GM18861 (cell line): ENCODE measurements around the gene ATAD2B.
"Not testable (repeated sequence)": the region's sequence is repeated elsewhere in the genome, so short reads cannot be mapped to it uniquely, and the experiment has no call there.

Experiments
- ATAC-seq: cut with Tn5 transposase; IDR thresholded peaks from one replicate; pipeline ENCODE4 v1.9.1; 2021; ENCODE audit not compliant: unreplicated experiment

ATAD2B gene

GRCh38 chr2:23926750-23927571, at the start of gene ATAD2B:
TSS of gene ATAD2B (minus strand) at chr2:23927123. CDS start at chr2:23926770, 353 bp downstream.
- ATAC-seq, result peak; percentile 78

DNA sequence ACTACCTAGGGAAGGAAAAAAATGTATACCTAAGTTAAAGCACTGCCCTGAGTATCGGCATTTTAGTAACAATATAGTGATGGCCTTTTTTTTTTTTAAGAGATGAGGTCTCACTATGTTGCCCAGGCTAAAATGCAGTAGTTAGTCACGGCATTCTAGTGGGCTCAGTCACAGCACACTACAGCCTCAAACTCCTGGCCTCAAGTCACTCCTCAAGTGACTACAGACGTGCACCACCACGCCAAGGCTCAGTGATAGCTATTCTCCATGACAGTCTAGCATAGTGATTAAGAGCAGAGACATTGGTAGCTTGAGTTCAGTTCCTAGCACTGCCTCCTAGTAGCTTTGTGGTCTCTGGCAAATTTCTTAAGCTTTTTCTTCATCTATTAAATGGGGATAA, 40.9 kb upstream of the ATAD2B start:
- no peak for ATAC-seq

DNA sequence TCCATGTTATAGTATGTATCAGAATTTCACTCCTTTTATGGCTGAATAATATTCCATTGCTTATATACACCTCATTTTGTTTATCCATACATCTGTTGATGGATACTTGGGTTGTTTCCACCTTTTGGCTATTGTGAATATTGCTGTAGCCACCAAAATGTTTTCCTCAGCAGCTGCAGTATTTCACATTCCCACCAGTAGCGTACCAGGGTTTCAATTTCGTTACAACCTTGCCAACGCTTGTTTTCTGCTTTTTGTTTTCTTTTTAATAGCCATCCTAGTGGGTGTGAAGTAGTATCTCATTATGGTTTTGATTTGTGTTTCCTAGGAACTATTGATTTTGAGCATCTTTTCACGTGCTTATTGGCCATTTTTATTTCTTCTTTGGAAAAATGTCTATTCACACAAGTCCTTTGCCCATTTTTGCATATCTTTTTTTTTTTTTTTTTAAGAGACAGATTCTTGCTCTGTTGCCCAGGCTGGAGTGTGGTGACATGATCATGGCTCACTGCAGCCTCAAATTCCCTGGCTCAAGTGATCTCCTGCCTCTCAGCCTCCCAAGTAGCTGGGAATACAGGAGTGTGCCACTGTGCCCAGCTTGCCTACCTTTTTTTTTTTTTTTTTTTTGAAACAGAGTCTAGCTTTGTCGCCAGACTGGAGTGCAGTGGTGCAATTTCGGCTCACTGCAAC, 27.5 kb upstream of the ATAD2B start:
- ATAC-seq, result no peak

- ATAC-seq, result no peak
Measured at GRCh38 chr2:23953625-23954024, 26.7 kb upstream of the ATAD2B start.

- not testable (repeated sequence) for ATAC-seq
Measured at GRCh38 chr2:23952558-23952957, 25.6 kb upstream of the ATAD2B start.

DNA sequence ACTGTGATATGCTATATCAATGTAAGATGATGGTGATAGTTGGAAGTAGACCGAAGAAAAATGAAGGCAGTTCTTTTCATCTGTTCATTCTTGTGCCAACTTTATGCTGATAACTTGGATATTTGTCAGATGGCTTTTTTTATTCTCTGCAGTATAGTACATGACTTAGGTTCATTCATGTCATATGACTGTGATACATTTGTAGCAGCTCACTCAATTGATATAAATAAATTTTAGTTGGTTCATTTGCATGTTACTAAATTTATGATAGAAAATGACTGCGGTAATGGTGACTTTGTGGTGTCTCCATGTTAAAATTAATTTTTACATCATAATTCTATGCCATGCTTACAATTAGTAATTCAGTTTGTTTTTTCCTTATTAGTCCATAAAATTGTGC, 20.4 kb upstream of the ATAD2B start:
- ATAC-seq, result no peak

- no peak for ATAC-seq
Measured at GRCh38 chr2:23944976-23945375, 18.1 kb upstream of the ATAD2B start.

DNA sequence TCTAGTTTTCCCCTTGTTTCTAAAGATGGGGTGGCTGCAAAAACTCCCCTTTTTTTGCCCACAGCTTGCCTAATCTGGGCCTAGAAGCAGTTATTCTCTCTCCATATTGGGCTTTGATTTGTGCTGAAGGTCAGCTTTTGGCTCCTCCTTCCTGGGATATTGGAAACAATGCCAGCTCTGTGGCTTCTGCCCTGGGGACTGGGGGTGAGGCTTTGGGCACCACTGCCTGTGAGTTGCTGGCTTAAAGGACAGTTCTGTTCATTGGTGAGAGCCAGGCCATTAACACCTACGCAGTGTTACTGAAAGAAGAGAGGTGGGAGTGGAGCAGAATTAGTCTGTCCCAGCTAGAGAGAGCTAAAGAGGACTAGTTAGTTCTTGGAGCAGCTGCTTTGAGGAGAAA, 17.6 kb upstream of the ATAD2B start:
- no peak for ATAC-seq

GRCh38 chr2:23943666-23944065, 16.7 kb upstream of the ATAD2B start:
- ATAC-seq, result no peak

DNA sequence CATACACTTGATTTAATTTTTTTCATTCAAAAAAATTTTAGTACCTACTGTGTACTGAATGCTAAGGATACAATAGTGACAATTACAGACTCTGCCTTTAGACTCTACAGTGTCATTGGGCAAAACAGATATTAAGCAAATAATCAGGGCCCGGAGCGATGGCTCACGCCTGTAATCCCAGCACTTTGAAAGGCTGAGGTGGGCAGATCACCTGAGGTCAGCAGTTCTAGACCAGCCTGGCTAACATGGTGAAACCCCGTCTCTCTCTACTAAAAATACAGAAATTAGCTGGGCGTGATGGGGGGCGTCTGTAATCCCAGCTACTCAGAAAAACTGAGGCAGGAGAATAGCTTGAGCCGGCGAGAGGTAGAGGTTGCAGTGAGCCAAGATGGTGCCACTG, 14.7 kb upstream of the ATAD2B start:
- ATAC-seq, result no peak

- peak; percentile 45 for ATAC-seq
Measured at GRCh38 chr2:23940718-23941620, 14.0 kb upstream of the ATAD2B start.

GRCh38 chr2:23939987-23940717, 13.2 kb upstream of the ATAD2B start, which contains the start of gene UBXN2A:
TSS of gene UBXN2A (plus strand) at chr2:23940463. CDS start at chr2:23958315, 17,852 bp downstream.
- peak; percentile 60 for ATAC-seq

- no peak for ATAC-seq
Measured at GRCh38 chr2:23934259-23934658, 7.3 kb upstream of the ATAD2B start.

GRCh38 chr2:23926290-23926749, 603 bp downstream of the ATAD2B start:
- peak; percentile 9 for ATAC-seq

DNA sequence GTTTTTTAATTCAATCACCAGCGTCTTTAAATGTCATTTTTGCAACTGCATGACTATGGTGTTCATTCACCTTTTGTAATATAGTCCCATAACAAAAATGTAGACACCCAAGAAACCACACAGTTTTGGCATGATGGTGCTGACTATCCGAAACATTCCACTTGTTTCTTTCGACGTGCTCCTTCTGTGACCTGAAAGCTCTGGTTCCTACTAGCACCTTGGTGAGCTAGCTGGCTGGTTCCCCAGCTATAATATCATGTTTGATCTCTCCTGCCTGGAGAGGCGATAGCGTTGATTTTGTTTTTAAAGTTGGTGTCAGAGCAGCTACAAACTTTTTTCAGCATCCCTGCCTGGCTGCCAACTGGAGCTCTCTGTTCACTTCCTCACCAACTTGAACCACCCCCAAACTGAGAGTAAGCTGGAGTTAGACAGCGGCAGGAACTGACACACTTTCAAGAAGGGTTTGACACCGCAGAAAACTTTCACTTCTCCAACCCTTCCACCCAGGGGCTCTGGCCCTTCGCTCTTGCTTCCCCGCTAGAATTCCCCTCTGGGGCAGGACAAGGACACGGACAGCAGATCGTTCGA, 1.1 kb downstream of the ATAD2B start:
- ATAC-seq, result peak; percentile 42

DNA sequence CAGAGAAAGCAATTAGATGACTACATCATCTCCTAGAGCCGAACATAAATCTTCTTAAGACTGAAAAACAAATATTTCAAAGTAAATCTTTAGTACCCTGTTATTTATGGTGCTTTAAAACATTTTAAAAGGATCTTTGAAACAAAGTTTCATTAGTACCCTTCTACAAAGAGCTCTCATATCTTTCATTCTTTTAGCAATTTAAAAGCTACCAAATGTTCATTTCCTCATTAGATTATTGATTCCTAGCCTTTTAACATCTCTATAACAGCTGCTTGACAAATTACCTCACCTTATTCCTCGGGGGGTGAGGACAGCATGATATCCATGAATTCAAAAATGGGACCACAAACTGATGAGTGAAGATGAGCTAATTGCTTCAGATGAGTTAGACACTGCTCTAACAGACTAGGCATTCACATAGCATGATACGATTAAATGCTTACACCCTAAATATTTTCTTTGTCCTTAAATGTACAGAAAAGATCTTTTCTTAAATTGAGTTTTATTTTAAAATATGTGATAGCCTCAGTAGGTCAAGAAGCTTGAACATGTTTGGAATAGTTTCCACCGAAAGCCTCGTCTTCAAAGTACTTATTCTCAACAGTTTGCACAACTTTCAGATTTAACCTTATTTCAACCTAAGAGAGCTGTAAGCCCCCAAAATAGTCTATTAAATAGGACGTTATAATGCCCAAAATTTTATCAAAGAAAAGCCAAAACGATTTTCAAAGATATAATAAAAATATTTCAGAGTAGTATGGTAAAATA, 2.1 kb downstream of the ATAD2B start:
- no peak for ATAC-seq

DNA sequence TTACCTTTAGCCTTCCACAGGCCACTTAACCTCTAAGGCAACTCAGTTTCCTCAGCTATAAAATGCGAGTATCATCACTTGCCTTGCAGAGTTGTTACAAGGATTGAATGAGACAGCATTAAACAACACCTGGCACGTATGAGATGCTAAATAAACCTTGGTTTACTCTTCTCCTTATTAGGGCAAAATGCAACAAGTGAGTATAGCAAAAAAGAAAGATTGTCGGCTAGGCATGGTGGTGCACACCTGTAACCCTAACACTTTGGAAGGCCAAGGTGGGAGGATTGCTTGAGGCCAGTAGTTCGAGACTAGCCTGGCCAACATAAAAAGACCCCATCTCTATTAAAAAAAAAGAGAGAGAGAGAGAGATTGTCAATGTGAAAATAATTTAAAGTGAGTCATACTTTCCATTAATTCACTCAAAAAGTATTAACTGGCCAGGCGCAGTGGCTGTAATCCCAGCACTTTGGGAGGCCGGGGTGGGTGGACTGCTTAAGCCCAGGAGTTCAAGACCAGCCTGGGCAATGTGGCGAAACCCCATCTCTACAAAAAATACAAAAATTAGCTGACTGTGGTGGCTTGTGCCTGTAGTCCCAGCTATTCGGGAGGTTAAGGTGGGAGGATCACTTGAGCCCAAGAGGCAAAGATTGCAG, 8.0 kb downstream of the ATAD2B start:
- no peak for ATAC-seq

- ATAC-seq, result peak; percentile 62
Measured at GRCh38 chr2:23916727-23917405, 10.1 kb downstream of the ATAD2B start.
